ENCODE results near the gene AHDC1.
"Not testable (repeated sequence)": the region's sequence is repeated elsewhere in the genome, so short reads cannot be mapped to it uniquely, and the experiment has no call there.

The AHDC1 gene

DNA sequence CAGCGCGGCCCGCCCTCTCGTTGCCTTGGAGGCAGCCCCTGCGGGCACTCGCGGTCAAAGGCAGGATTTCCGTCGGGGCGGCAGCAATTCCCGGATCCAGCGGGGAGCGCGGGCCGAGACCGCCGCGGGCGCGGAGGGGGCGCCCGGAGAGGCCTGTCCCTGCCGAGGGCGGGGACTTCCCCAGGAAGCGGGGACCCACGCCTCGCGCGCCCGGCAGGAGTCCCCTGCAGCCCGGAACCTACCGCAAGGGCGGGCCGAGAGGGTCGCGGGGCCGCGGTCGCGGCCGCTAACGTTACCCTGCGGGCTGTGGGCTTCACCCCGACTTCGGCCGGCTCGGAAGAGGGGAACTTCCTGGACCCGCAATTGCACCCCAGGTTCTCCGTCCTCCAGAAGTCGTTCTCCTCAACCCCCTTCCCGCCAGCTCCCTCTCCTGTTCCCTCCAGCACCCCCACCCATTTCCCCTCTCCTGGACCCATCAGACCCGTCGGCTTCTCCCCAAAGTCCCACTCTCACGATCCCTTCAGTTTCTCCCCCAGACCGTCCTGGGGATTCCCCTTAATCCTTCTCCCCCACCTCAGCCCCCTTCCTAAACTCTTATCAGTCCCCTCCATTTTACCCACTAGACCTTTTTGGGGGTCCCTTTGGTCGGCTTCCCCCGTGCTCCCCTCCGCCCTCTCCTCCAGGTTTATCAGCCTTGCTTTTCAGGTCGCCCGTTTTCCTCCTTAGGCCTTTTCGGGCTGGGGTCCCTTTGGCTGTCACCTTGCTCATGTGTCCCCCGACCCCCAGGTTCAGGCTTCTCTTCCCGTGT lies 30.4 kb upstream of the AHDC1 start:
- DNase-seq (ENCODE audit: low read depth), result no peak

DNA sequence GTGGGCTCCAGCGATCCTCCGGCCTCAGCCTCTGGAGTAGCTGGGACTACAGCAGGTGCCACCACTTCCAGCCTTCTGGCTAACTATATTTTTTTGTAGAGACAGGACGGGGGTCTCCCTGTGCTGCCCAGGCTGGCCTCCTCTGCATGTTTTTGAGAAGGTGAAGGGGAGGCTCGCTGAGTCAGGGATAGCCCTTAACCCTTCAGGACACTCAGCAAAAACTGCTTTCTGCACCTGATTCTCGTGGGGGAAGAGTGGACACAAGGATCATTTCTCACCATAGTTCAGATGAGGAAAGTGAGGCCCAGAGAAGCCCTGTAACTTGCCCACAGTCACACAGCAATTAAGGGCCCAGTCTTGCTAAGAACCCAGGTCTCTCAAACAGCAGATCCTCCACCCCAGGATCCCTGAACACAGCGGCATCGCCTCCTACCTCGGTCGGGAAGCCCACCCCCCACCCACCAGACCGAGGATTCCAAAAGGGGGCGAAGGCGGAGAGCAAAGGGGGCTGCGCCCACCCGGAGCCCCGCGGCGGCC lies 29.8 kb upstream of the AHDC1 start:
- no peak for DNase-seq (ENCODE audit: low read depth)

DNA sequence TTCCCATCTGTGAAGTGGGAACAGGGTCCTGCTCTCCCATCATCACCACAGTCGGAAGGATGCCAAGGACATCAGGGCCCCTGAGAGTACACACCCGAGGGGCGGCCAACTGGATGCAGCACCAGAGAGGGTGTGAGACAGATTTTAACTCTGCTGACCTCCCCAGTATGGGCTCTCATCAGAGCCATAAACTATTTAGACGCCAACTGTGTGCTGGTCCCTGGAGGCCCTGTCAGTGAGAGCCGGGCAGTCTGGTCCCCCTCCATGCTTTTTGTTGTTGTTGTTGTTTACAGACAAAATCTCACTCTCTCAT lies 29.3 kb upstream of the AHDC1 start:
- DNase-seq (ENCODE audit: low read depth), result no peak

DNA sequence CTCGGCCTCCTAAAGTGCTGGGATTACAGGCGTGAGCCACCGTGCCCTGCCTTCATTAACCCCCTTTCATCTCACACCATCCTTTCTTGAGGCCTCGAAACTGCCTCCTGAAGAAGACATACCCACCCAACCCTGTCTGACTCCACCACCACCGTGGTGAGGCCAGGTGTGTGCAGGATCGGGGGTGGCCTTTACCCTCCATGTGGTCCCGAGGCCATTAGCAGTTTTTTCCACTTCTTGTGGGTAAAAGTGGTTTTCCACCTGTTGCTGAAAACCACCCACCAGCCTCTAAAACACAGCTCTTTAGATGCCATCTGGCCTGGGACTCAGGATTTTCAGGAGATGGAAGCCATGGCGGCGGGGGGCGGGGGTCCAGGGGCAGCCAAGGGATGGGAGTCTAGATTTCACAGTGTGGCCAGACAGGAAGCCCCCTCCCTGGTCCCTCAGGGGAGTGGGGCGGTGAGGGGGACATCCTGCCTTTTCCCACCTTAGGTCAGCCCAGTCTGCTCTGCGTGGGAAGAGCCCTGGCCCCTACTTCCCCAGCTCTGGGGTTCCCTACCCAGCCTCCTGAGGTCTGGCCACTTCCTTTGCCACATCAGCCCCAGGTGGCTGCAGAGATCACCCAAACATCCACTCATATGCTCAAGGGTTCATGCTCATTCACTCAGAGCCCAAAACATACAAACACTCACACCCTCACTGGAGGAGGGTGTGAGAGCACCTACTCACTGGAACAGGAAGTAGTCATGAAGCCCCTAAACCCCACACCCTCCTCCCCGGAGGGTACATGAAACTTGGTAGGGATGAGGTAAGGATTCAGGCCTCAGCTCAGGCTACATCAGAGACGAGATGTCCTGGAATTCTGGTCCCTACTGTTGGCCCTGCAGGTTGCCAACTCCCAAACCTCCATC lies 28.7 kb upstream of the AHDC1 start:
- DNase-seq (ENCODE audit: low read depth), result peak; percentile 69

DNA sequence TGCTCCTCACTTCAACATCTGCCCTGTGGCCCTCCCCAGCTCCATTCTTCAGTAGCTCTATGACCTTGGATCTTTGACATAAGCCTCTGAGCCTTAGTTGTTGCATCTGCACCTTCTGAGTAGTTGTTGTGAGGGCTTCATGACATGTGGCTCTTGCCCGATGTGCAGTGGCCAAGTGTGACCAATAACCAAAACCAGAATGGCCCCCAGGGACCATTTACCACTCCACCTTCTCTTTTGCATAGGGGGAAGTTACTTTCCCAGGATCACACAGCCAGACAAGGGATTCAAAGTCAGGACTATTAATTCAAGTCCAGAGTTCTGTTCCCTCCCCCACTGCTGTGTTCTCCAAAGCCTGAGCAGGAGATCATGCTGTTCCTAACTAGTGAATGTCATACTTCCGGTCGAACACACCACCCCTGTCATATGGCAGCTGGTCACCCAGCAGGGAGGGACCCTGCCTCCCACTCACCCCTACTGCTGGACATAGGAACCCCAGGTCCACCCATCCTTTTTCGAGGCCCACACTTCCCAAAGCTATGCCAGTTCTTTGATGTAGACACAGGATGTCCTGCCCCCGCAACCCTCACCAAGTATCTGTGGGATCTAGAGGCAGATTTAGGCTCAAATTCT lies 27.0 kb upstream of the AHDC1 start:
- no peak for DNase-seq (ENCODE audit: low read depth)

DNA sequence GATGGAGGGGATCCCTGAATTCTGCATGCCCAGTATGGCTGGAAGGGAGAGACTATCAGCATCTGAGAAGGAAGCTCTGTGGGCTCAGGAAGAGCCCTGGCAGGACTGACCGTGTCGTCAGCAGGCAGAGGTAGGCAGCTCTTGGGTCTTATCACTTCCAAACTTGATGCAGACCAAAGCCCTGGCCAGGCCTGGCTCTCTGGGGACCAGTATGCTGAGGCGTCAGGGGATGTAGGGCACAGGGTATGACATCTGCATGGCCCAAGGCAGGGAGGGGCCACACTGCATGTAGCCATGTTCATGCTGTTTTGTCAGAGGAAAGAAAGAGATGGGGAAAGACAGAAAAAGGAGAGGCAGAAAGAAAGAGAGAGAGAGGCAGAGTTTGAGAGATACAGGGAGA lies 24.8 kb upstream of the AHDC1 start:
- no peak for DNase-seq (ENCODE audit: low read depth)

DNA sequence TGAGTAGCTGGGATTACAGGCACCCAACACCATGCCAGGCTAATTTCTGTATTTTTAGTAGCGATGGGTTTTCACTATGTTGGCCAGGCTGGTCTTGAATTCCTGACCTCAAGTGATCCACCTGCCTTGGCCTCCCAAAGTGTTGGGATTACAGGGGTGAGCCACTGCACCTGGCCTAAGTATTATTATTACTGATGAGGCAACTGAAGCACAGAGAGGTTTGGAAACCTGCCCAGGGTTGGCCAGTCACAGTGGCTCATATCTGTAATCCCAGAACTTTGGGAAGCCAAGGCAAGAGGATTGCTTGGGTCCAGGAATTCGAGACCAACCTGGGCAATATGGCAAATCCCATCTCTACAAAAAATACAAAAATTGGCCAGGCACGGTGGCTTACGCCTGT lies 23.8 kb upstream of the AHDC1 start:
- DNase-seq (ENCODE audit: low read depth), result not testable (repeated sequence)

DNA sequence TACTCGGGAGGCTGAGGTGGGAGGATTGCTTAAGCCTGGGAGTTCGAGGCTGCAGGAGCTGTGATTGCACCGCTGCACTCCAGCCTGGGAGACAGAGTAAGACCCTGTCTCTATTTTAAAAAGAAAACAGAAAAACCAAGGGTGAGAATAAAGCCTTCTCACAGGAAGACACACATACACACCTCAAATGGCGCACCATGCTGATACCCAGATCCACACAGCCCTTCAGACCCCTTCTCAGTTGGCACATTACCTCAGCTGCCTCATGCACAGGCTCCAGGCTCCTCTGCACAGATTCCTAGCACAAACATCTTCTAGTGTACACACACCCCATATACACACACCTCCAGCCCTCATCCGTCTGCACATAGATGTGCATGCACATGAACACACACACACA lies 23.1 kb upstream of the AHDC1 start:
- DNase-seq (ENCODE audit: low read depth), result no peak

DNA sequence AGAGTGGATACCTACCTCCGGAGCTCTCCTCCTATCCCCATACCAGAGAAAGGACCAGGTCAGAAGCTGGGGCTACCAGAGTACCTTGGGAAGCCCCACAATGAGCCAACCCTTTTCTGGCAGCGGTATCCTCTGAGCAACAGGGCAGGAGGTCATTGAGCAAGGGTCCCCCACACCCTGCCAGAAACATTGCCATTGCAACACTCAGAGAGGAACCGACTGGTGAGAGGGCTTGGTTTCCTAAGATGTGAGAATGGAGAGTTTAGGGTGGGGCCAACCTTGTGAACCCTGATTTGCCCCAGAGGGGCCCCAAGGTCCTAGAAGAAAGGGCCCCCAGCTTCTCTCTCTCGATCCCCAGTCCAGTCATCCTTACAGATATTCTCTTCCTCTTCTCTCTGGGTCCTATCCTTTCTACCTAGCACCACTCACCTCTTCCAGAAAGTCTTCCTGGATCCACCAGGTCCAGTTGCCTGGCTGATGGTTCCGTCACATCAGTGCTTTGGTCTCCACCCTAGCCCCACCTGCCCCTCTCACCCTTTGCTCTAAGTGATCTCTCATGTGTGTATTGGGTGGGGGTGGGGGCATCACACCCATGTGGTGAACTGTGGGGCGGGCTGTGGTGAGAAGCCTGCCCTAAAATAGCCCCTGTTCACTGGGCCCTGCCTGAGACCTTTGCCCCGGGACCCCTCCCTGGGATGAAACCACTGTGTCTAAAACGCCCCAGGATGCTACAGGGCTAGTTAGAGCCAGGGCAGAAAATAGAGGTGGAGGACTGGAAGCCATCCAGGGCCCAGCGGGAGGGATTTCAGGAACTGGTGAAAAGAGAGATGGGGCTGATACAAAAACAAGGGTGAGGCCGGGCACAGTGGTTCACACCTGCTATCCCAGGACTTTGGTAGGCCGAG lies 22.3 kb upstream of the AHDC1 start:
- no peak for DNase-seq (ENCODE audit: low read depth)

DNA sequence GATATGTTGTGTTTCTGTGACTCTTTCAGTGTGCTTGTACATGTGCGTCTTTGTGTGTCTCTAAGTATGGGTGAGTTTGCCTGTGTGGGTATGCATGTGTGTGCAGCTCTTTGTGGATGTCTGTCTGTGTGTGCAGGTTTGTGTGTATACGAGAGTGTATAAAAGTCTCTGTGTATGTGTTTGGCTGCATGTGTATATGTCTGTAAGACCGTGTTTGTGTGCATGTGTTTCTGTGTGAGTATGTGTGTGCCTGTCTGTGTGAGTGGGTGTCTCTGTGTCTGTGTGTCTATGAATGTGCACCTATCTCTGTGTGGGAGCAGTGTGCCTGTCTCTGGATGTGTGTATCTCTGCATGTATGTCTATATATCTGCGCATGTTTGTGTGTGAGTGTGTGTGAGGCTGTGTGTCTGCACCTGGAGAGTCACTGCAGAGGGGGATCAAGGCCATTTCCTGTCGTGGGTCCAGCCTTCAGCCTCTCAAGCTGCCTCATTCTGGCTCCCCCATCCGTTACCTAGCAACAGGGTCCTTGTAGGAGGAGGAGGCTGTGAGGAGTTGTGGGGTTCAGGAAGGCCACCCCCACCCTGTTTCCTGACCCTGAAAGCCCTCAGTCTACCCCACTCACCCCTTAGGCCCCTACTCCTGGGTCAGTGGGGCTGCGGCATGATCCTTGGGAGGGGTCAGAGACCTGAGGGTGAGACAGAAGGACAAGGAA lies 20.7 kb upstream of the AHDC1 start:
- no peak for DNase-seq (ENCODE audit: low read depth)

DNA sequence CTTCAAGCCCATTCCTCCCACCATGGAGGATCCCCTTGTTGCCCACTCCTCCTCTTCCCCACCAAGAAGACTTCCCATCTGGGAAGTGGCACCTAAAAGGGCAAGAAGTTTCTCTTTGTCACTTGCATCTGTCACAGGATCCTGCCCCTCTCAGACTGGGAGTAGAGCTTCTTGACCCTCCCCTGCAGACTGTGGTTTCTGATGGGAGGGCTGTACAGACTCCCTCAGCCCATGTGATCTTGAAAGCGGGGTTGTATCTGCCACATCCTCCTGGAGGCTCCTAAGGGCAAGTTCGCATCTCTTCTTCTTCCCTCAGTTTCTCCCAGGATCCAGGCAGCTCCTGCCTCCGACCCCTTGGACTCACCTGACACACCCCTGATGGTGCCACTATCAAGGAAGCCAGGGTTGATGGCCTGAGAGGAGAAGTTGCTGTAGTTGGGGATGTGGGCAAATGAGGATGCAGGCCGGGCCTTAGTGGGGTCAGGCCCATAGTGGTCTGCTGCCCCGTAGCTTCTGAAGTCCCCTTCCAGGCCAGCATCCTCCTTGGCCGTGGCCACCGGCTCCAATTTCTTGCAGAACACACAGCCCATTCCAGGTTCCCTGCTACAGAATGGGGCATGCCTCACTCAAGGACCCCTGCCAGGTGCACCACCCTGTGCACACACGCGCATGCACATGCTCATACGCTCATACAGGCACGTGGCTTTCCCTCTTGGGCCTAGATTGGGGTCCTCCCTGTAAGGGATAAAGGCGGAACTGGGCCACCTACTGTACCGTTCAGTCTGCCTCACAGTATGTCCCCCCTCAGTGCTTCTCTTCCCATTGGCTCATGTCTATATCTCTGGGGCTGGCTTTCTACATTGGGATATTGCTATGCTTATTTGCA lies 19.6 kb upstream of the AHDC1 start:
- no peak for DNase-seq (ENCODE audit: low read depth)

DNA sequence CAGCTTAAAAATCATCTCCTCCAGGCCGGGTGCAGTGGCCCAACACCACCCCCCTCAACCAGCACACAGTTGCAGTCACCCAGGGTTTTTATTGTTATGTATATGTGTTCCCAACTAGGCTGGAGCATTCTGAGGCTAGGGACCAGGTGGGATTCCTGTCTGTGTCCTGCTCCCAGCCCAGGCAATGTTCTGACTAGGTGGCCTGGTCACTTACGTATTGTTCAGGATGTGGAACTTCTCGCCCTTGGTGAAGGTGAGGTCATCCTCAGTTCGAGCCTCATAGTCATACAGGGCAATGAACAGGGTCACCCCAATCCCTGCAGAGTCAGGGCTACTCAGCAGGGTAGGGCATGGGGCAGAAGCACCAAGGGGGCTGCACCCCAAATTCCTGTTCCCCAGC lies 18.9 kb upstream of the AHDC1 start:
- DNase-seq (ENCODE audit: low read depth), result no peak

DNA sequence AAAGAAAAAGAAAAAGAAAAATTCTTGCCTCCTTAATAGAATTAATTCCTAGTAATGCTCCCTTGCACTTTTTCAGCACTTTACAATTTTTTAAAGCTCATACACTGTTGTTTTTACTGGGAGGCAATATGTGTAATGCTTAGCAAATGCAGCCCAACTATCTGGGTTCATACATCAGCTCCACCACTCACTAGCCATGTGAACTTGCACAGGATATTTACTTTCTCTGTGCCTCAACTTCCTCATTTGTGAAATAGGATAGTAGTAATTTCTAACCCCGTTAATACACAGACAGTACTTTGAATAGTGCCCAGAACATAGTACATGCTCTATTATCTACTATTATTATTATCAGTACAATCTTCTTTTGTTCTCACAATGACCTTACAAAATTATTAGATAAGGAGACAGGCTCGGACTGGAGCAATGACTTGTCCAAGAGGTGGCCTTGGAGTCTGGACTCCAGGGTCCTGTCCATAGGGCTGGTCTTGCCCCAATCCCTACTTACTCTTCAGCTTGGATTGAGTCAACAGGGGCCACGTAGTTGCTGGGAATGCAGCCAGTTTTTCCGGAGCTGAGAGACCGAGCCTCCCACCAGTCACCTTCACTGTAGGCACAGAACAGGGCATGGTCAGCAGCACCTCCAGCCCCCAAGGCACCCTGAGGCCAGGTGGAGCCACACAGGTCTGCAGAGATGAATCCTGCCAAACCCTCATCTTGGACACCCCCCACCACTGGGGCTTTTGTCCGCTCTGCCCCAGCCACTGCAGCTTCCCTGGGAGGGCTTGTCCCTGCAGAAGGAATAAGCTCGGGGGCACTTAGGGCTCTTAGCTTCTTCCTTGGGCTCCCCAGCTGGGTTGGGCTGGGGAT lies 17.3 kb upstream of the AHDC1 start:
- no peak for DNase-seq (ENCODE audit: low read depth)

DNA sequence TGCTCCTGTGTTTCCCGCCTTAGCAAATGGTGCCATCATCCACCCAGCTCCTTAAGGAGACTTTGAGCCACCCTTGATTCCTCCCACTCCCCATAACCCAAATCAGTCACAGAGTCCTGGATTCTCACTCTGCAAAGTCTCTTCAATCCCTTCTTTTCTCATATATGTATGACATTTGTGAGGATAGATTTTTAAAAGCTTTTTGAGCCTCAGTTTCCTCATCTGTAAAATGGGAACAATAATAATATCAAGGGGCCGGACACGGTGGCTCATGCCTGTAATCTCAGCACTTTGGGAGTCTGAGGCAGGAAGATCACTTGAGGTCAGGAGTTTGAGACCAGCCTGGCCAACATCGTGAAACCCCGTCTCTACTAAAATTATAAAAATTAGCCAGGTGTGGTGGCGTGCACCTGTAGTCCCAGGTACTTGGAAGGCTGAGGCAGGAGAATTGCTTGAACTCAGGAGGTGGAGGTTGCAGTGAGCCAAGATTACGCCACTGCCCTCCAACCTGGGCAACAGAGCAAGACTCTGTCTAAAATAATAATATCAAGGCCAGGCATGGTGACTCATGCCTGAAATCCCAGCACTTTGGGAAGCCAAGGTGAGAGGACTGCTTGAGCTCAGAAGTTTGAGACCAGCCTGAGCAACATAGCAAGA lies 16.0 kb upstream of the AHDC1 start:
- not testable (repeated sequence) for DNase-seq (ENCODE audit: low read depth)

DNA sequence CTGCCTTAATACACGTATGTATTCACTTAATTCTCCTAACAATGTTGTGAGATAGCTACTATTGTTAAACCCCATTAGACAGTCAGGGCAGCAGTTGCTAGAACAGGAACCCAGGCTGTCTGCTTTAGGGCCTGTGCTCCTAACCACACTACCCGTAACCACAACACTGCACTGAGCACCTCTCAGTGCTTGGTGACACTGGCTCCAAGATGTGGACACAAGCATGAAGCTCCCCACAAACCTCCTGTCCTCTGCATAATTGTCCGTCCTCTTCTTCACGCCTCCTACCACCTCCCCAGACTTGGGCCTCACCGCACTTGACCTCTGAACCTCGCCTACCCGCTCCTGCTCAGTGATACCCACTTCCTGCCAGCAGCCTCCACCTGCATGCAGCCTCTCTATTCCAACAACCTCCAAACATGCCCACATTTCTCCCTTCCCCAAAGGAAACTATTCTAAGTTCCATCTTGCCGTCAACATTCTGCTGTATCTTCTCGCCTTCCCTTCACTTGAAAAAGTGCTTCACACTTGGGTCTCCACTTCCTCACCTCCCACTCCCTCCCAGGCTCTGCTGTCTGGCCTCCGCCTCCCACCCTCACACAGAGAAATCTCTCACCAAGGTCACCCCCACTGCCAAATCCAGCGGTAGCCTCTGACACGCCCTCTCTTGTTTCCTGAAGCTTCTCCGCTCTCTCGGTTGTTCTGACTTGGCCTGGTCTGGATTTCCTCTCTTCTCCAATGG lies 14.6 kb upstream of the AHDC1 start:
- no peak for DNase-seq (ENCODE audit: low read depth)

DNA sequence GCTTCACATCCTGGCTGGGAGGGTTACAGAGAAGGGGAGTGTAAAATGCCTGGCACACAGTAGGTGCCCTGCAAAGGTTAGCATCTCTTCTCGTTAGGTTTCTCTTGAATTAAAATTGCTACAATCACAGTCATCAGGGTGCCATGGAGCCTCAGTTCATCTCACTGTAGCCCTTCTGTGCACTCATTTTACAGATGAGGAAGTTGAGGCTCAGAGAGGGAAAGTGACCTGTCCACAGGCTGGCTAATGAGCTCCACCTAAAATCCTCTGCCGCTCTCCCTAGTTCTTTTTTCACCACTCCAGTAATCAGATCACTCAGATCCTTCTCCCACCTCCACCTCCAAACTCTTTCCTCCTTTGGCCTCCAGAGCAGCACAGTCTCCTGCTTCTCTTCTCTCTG lies 13.5 kb upstream of the AHDC1 start:
- DNase-seq (ENCODE audit: low read depth), result no peak

DNA sequence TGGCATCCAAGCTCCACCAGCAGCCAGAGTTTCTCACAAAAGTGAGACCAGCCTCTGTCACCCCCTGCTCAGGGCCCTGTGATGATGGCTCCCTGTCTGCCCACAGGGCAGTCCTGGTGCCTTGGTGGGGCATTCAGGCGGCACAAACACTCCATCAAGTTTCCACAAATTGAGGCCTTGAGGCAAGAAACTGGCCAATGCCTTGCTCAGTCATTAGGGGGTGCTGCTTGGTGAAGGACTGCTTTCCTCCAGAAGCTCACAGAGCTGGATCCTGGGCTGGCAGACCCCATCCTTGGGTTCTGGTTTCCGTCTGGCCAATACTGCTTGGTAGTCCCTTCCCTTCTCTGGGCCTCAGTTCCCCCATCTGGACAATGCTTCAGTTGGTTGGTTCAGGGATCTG lies 12.5 kb upstream of the AHDC1 start:
- no peak for DNase-seq (ENCODE audit: low read depth)
